ENCODE measurements around the gene SCRN1.

- TF ChIP-seq CTCF (IDR thresholded peaks at IDR 0.05 in 4 of 5, conservative IDR thresholded peaks at IDR 0.05 in 1 of 5) (no peak), POLR2A (IDR thresholded peaks at IDR 0.05) (no peak)
These were observed at the start of gene SCRN1 for GRCh38 chr7:29989257-29989995.
